Measurements from ENCODE around the gene TOP3A.

- TF ChIP-seq, protein P1, sequence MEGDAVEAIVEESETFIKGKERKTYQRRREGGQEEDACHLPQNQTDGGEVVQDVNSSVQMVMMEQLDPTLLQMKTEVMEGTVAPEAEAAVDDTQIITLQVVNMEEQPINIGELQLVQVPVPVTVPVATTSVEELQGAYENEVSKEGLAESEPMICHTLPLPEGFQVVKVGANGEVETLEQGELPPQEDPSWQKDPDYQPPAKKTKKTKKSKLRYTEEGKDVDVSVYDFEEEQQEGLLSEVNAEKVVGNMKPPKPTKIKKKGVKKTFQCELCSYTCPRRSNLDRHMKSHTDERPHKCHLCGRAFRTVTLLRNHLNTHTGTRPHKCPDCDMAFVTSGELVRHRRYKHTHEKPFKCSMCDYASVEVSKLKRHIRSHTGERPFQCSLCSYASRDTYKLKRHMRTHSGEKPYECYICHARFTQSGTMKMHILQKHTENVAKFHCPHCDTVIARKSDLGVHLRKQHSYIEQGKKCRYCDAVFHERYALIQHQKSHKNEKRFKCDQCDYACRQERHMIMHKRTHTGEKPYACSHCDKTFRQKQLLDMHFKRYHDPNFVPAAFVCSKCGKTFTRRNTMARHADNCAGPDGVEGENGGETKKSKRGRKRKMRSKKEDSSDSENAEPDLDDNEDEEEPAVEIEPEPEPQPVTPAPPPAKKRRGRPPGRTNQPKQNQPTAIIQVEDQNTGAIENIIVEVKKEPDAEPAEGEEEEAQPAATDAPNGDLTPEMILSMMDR (IDR thresholded peaks at IDR 0.05): no peak
- no peak for TF ChIP-seq POLR2A (IDR thresholded peaks at IDR 0.05)
These were observed 5.6 kb downstream of the TOP3A start for GRCh38 chr17:18309202-18309601.
